AG08395 (cell line): ENCODE data around the gene CD70.
"Not testable (repeated sequence)": the region's sequence is repeated elsewhere in the genome, so short reads cannot be mapped to it uniquely, and the experiment has no call there.

ENCODE experiments used
- DNase-seq: peaks from one replicate; pipeline ENCODE4 v3.0.0; 2012; ENCODE audit warnings: mixed read lengths, low spot score

CD70 gene

DNA sequence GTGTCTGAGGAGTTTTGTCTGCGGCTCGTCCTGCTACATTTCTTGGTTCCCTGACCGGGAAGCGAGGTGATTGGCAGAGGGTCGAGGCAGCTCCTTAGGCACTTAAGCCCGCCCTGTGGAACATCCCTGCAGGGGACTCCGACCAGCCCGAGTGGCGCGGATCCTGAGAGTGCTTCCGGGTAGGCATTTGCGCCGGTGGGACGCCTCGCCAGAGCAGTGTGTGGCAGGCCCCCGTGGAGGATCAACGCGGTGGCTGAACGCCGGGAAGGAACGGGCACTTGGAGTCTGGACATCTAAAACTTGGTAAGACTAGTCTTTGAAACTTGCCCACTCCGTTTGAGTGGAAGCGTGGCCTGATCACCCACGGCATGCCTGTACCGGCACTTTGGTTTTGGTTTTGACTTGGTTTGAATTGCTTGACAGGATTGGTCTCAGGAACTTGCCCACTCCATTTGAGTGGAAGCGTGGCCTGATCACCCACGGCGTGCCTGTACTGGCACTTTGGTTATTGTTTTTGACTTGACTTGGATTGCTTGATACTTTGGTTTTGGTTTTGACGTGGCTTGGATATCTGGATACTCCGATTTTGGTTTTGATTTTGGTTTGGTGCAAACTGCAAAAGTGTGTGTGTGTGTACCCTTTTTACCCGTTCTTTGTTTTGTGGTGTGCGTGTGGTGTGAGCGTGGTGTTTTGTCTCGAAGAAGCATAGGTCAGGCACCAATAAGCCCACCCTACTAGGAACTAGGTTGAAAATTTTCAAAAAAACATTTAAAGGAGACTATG is 6.7 kb upstream of the CD70 start:
- not testable (repeated sequence) for DNase-seq

DNA sequence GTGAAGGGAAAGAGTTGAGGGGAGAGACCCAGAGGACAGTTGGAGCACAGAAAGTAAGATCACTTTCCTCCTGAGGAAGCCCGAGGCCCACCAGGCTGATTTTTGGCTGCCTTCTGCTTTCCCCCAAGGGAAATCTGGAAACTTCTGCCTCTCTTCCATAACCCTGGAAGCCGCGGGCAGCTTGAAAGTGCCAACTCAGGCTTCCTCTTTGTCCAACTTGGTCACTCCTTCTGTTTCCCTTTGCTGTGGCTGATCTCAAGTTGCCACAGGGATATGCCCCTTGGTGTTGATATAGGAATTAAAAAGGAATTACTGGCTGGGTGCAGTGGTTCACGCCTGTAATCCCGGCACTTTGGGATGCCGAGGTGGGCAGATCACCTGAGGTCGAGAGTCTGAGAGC is 5.7 kb upstream of the CD70 start:
- no peak for DNase-seq

DNA sequence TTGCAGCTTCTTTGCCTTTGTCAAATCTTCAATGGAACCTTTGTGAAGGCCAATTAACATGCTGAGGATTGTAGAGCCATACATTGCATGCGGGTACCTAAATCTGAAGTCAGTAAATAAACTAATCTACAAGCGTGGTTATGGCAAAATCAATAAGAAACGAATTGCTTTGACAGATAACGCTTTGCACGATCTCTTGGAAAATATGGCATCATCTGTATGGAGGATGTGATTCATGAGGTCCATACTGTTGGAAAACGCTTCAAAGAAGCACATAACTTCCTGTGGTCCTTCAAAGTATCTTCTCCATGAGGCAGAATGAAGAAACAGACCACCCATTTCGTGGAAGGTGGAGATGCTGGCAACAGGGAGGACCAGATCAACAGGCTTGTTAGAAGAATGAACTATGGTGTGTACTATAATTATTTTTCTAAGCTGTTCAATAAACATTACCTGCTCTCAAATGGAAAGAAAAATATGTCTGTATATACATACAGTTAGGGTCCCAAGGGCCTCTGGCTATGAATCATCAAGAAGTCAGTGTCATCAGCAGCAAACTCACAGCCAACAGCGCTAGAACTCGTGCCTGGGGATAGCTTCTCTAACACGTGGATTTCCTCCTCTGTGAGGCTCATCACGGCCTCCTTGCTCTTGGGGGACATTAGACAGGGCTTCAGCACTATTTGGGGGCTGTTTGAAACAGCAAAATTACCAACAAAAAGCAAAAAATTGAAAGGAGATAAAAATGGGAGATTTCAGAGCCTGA is 2.9 kb upstream of the CD70 start:
- no peak for DNase-seq

DNA sequence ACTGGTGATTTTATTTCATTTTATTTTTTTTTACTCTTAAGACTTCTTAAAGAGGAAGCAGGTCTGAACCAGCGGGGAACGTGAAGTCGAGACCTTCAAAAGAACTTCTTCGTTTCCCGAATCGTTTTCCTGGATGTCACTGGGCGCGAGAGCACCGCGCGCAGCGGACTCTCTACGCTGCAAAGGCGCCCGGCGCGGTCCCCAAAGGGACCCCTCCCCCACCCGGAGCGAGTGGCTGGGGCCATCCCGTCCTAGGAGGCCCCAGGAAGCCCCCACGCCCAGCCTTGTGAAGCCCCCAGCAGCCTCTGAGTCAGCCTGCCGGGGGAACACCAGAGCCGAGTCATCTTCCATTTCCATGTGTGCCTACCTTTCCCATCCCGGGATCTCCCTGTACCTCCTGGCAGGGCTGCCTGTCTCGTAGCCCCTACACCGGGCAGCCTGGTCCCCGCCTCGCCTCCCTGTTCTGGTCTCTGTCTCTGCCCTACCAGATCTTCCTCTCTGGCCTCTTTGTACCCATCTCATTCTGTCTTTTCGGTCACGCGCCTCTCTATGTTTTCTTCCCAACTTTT is 608 bp downstream of the CD70 start:
- no peak for DNase-seq

DNA sequence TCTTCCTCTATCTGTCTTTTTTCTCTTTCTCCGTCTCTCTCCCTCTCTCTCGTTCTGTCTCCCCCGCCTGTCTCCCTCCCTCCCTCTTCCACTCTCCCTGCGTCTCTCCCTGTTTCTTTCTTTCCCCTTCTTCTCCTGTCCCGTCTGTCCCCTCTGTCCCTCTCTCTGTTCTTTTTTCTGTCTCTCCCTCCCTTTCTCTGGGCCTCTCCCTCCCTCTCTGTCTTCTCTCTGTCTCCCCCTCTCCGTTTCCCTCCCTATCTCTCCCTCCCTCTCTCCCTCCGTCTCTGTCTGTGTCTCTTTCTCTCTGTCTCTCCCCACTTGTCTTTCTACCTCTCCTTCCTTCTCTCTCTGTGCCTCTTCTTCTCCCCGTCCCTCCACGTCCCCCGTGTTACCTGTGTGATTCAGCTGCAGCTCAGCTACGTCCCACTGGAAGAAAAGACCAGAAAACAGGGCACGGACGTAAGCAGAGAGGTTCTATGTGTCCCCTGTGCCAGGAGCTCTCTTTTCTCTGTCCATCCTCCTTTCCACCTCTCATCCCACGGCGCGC is 1.2 kb downstream of the CD70 start:
- no peak for DNase-seq

DNA sequence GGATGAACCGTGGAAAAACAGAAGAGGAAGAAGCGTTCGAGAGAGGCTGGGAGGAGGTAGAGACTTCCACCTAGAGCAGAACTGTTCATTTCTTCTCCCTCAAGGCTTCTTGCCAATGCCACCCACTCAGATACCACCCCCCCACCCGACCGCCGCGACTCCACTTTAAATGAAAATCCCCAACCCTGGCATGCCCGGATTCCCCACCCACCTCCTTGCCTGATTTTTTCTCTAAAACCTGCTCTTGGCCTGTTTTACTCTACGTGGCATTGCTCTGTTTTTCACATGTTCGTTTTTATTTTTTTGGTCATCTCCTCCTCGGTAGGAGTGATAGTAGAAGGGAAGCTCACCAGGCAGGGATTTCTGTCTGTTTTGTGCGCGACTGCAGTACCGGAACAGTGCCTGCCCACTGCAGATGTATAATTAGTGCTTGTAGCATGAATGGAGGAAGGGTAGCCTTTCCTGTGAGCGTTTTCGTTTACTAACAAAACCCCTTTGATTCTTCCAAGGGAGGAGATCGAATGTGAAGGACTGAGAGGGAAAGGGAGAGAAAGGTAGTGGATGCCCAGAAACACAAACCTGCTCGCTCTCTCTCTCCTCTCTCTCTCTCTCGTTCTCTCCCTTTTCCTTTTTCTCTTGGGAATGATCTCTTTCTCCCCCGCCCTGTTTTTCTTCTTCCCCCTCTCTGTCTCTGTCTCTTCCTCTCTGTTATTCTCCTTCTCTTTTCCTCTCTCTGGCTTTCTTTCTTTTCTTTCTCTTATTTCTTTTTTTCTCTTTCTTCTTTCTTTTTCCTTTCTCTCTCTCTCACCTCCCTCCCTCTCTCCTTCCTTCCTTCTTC is 2.2 kb downstream of the CD70 start:
- DNase-seq = no peak

DNA sequence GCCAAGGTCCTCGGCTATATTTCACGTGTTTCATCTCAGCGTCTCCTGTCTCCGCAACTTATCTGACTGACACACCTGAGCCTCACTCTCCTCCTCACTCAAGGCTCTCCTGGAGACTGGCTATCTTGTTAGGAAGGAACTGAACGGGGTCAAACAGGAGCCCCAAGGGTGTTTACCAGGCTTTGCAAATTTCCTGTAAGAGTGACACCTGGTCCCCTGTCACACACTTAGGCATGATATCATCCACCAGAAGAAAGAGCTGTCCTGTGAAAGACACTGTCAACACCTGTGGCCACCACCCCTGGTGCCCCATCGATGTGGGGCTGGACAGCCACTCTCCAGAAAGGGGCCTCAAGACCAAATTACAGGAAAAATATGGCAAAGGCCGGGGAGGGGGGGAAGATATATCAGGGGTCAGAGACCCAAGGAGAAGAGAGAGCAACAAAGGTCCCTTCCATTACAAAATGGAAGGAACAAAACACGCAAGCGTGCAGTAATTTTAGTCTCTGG is 2.9 kb downstream of the CD70 start:
- DNase-seq = no peak

DNA sequence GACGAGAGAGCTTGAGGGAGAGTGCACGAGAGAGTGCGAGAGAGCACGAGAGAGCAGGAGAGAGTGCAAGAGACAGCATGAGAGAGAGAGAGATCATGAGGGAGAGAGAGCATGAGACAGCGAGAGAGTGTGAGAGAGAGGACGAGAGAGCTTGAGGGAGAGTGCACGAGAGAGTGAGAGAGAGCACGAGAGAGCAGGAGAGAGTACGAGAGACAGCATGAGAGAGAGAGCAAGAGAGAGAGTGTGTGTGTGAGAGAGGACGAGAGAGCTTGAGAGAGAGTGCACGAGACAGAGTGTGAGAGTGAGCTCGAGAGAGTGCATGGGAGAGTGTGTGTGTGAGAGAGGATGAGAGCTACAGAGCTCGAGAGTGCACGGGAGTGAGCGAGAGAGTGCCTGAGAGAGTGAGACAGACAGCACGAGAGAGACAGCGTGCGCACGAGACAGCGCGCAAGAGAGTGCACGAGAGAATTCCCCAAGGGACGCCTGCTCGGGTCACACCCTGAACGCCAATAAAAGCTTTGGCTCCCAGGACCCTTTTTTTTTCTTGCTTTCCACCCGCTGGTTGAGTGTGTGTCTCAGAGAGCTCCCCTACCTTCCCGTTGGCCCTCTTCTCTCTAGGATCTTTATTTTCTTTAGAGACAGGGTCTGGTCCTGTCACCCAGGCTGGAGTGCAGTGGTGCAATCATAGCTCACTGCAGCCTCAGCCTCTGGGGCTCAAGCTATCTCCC is 3.7 kb downstream of the CD70 start:
- DNase-seq = no peak

DNA sequence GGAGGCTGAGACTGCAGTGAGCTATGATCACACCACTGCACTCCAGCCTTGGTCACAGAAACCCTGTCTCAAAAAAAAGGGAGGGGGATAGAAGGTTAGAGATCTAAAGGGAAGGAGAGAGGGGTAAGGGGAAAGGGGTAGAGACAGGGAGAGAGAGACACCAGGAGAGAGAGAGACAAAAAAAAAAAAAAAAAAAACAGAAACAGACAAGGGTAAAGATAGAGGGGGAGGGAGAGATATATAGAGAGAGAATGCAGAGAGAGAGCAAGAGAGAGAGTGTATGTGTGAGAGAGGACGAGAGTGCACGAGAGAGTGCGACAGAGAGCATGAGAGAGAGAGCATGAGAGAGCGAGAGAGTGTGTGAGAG is 4.2 kb downstream of the CD70 start:
- DNase-seq = no peak

DNA sequence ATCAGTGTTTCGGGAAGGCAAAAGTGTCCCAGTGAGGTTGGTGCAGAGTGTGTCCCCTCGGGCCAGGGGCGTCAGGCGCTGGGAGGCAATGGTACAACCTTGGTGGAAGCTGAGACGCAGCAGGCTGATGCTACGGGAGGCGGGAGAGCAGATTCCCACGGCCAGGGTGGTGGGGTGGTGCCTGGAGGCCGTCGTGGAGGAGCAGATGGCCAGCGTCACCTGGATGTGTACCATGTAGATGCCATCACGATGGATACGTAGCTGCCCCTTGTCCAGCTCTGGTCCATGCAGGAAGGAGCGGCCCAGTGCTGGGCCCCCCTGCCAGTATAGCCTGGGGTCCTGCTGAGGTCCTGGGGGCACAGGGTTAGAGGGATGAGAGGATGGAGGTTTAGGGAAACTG is 4.9 kb downstream of the CD70 start:
- DNase-seq = no peak

DNA sequence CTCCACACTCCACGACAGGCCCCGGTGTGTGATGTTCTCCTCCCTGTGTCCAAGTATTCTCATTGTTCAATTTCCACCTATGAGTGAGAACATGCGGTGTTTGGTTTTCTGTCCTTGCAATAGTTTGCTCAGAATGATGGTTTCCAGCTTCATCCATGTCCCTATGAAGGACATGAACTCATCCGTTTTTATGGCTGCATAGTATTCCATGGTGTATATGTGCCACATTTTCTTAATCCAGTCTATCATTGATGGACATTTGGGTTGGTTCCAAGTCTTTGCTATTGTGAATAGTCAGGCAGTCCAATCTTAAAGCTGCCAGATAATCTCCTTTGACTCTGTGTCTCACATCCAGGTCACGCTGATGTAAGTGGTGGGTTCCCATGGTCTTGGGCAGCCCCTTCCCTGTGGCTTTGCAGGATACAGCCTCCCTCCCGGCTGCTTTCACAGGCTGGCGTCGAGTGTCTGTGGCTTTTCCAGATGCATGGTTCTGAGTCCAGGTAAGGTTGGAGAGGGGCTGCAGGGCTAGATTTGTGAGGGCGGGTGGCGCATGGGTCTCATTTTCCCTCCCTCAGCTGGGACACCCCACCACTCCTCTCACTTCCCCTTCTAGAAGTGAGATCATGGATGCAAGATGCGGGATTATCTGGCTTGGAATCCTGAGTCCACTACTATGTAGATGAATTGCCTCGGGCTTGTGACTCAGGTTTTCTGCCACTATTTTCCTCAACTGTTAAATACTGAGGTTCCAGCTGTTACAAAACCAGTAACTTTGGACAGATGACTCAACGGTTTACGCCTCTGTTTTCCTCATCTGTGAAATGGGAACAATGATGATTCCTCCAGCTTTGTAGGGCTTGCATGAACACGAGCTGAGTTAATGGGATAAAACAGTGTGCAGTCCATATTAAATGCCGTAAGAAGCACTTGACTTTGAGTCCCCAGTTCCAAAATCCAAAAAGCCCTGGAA is 8.2 kb downstream of the CD70 start:
- DNase-seq = not testable (repeated sequence)

DNA sequence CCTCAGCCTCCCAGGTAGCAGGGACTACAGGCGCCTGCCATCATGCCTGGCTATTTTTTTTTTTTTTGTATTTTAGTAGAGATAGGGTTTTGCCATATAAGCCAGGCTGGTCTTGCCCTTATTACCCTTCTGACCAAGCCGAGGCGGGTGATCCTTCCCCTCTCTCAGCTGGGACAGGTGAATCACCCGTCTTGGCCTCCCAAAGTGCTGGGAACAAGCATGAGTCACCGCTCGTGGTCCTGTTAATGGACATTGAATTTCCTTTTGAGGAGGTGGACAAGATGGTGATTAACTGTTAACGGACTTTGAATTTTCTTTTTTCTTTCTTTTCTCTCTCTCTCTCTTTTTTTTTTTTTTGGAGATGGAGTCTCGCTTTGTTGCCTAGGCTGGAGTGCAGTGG is 10.6 kb downstream of the CD70 start:
- peak; percentile 43 for DNase-seq

DNA sequence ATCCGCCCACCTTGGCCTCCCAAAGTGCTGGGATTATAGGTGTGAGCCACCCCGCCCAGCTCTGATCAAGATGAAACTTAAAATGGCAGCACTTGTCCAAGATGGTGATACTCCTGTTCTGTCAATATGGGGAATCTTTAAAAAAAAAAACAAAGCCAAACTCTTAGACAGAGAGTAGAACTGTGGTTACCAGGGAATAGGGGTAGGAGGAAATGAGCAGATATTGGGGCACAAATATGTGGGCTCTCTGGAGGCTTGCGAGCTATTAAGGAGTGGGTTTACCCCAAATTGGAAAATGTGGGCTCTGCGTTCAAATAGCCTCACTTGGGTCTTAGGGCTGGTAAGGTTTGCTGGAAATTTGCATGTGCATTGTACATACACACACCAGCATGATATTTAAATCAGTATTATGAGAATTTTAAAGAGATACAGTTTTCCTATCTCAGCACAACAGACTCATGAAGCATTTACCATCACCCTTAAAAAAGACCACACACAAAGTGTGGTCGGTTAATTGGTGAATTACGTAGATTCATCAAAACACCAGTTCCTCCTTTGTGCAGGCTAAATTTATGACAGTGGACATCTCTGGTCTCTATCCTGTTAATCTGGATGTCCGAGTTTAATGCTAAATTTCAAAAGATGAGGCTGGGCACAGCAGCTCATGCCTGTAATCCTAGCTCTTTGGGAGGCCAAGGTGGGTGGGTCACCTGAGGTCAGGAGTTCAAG is 11.3 kb downstream of the CD70 start:
- no peak for DNase-seq

DNA sequence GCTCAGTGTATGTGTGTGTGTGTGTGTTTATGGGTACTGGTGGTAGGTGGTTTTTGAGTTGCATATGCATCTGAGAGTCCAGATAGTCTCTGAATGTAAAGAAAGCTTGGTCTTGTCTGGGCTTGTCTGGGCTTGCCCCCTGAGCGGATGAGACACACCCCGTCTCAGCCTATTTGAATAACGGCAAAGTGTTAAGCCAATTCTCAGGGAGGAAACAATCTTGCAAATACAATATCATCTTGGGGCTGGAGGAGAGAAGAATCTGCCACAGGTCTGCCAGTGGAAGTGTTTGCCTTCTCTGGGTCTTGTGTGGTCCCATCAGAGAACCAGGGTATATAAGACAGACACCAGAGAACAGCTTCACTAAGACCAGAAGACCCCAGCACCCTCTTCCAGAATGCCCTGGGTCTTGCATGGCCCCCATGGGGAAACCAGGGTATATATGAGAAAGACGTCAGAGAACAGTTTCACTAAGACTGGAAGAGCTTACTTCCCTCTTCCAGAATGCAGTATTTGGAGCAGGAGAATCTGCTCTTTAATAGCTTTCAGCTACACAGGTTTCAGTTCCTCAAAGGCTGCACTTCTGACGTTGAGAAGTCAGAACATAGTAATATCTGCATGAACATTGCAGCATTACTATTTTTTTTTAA is 13.3 kb downstream of the CD70 start:
- no peak for DNase-seq

DNA sequence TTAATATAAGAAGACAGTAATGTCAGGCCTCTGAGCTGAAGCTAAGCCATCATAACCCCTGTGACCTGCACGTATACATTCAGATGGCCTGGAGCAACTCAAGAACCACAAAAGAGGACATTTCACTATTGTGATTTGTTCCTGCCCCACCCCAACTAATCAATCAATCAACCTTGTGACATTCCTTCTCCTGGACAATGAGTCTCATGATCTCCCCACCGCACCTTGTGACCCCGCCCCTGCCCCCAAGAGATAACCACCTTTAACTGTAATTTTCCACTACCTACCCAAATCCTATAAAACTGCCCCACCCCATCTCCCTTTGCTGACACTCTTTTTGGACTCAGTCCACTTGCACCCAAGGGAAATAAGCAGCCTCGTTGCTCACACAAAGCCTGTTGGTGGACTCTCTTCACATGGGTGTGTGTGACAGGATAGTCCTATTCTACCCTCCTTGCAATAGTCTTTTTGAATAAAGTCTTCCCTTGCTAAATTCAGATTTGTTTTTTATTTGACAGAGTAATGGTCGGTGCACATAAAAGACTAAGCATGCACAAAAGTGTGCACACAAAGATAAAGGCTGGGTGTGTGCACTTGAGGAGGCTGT is 14.0 kb downstream of the CD70 start:
- DNase-seq = no peak

DNA sequence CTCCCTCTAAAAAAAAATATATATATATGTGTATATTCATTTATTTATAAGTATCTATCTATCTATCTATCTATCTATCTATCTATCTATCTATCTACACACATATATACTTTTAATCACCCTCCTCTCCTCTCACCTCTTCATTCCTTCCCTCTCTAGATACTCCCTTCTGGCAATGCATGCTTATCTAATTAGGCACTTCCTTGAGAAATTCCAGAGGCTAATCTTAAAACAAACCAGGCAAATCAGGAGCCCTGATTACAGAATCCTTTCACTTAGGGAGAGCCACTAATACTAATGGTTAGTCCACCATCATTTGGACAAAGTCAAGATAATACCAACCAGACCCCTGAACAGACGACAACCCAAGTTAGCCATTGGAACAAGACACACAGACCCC is 17.6 kb downstream of the CD70 start:
- no peak for DNase-seq

DNA sequence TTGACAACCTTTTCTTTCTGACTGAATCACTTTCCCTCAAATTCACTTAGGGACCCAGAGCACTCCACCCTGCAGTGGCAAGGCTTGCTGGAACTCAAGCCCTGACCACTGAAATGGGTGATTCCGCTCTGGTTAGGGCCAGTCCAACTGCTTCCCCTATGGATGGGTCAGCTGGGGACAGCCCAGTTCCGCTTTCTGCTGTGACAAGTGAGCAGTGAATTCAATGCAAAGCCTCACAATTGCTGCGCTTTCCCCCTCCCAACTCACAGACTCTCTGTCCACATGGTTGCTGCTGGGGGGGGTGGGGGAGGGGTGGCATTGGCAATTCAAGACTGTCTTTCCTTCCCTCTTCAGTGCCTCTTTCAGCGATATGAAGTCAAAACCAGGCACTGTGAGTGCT is 18.7 kb downstream of the CD70 start:
- no peak for DNase-seq

DNA sequence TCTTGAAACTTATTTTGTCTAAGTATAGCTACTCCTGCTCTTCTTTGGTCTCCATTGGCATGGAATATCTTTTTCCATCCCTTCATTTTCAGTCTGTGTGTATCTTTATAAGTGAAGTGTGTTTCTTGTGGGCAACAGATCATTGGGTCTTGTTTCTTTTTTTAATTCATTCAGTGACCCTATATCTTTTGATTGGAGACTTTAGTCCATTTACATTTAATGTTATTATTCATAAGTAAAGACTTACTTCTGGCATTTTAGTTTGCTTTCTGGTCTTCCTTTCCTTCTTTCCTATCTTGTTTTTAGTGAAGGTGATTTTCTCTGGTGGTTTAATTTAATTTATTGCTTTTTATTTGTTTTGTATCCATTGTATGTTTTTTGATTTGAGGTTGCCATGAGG is 19.8 kb downstream of the CD70 start:
- DNase-seq = no peak
